IPS-18c (cell line): ENCODE measurements around the gene NINJ1.

Experiments
- H3K4me3 ChIP-seq: 2 replicates; pipeline ENCODE4 v1.7.0; 2013; ENCODE audit warnings: low read depth, mild to moderate bottlenecking, low read length, moderate library complexity; ENCODE audit not compliant: insufficient read depth
- H3K9me3 ChIP-seq: one replicate; pipeline ENCODE4 v1.6.1; 2013; ENCODE audit warnings: mild to moderate bottlenecking, low read length, moderate library complexity; ENCODE audit not compliant: control insufficient read depth, insufficient read depth

Gene NINJ1

GRCh38 chr9:93087971-93088655 is 45.9 kb downstream of the NINJ1 start:
- Histone ChIP-seq H3K4me3 (no peak overlapping the region), H3K9me3 (no peaks in the 10 kb centered on the region)

GRCh38 chr9:93086447-93087224 is 47.4 kb downstream of the NINJ1 start:
- H3K9me3 ChIP-seq: no peaks in the 10 kb centered on the region
- no peak overlapping the region for H3K4me3 ChIP-seq

GRCh38 chr9:93085676-93086075 is 48.4 kb downstream of the NINJ1 start:
- Histone ChIP-seq H3K4me3 (no peak overlapping the region), H3K9me3 (no peaks in the 10 kb centered on the region)

- Histone ChIP-seq H3K4me3 (no peak overlapping the region), H3K9me3 (no peaks in the 10 kb centered on the region)
These were observed 49.6 kb downstream of the NINJ1 start for GRCh38 chr9:93084471-93084881.

GRCh38 chr9:93083592-93084470 is 50.2 kb downstream of the NINJ1 start:
- H3K4me3 ChIP-seq: no peak overlapping the region
- no peaks in the 10 kb centered on the region for H3K9me3 ChIP-seq

GRCh38 chr9:93082841-93083411 is 51.1 kb downstream of the NINJ1 start:
- Histone ChIP-seq H3K9me3 (no peaks in the 10 kb centered on the region), H3K4me3 (no peak overlapping the region)

GRCh38 chr9:93081931-93082330 is 52.1 kb downstream of the NINJ1 start:
- Histone ChIP-seq H3K4me3 (no peak overlapping the region), H3K9me3 (no peaks in the 10 kb centered on the region)

GRCh38 chr9:93081081-93081529 is 52.9 kb downstream of the NINJ1 start:
- Histone ChIP-seq H3K9me3 (no peaks in the 10 kb centered on the region), H3K4me3 (no peak overlapping the region)

GRCh38 chr9:93080406-93080805 is 53.6 kb downstream of the NINJ1 start:
- no peaks in the 10 kb centered on the region for H3K9me3 ChIP-seq
- no peak overlapping the region for H3K4me3 ChIP-seq

GRCh38 chr9:93079371-93079770 is 54.7 kb downstream of the NINJ1 start:
- no peaks in the 10 kb centered on the region for H3K9me3 ChIP-seq
- H3K4me3 ChIP-seq: no peak overlapping the region

- Histone ChIP-seq H3K4me3 (no peak overlapping the region), H3K9me3 (no peaks in the 10 kb centered on the region)
These were observed 56.2 kb downstream of the NINJ1 start for GRCh38 chr9:93077811-93078210.

- Histone ChIP-seq H3K4me3 (no peak overlapping the region), H3K9me3 (no peaks in the 10 kb centered on the region)
These were observed 56.7 kb downstream of the NINJ1 start for GRCh38 chr9:93077367-93077766.

- H3K9me3 ChIP-seq: no peaks in the 10 kb centered on the region
- no peak overlapping the region for H3K4me3 ChIP-seq
These were observed 57.3 kb downstream of the NINJ1 start for GRCh38 chr9:93076792-93077128.

- H3K9me3 ChIP-seq: no peaks in the 10 kb centered on the region
- no peak overlapping the region for H3K4me3 ChIP-seq
These were observed 57.8 kb downstream of the NINJ1 start for GRCh38 chr9:93076101-93076791.

- Histone ChIP-seq H3K9me3 (no peaks in the 10 kb centered on the region), H3K4me3 (no peak overlapping the region)
These were observed 61.7 kb downstream of the NINJ1 start for GRCh38 chr9:93072383-93072795.
